WERI-Rb-1 (cell line): ENCODE data around the gene SGCA.

Experiments
- DNase-seq: peaks from one replicate; pipeline ENCODE4 v3.0.0-alpha.2; 2020
- H3K27ac ChIP-seq: fragments of 250-450 bp; sonication (Bioruptor Pico); 2 replicates; pipeline ENCODE4 v1.5.1; 2020; ENCODE audit warnings: mild to moderate bottlenecking, moderate library complexity
- H3K27me3 ChIP-seq: fragments of 250-450 bp; sonication (Bioruptor Pico); 2 replicates; pipeline ENCODE4 v1.5.1; 2021; ENCODE audit warnings: mild to moderate bottlenecking, low read depth, moderate library complexity; ENCODE audit not compliant: insufficient read depth, severe bottlenecking
- H3K36me3 ChIP-seq: fragments of 250-450 bp; sonication (Bioruptor Pico); 2 replicates; pipeline ENCODE4 v1.5.1; 2020; ENCODE audit warnings: mild to moderate bottlenecking, moderate library complexity
- H3K4me3 ChIP-seq: 2 replicates; pipeline ENCODE4 v1.5.1; 2011; ENCODE audit warnings: low read depth, mild to moderate bottlenecking, control low read depth, low read length
- H3K9me3 ChIP-seq: fragments of 250-450 bp; sonication (Bioruptor Pico); 2 replicates; pipeline ENCODE4 v1.5.1; 2021; ENCODE audit warnings: mild to moderate bottlenecking, moderate library complexity; ENCODE audit not compliant: severe bottlenecking
- TF ChIP-seq, protein P1 (sequence below): IDR thresholded peaks from 2 replicates; pipeline ENCODE4 v1.5.1; 2011; ENCODE audit warnings: low read depth, mild to moderate bottlenecking, control low read depth, inconsistent platforms, low read length

Gene SGCA

DNA sequence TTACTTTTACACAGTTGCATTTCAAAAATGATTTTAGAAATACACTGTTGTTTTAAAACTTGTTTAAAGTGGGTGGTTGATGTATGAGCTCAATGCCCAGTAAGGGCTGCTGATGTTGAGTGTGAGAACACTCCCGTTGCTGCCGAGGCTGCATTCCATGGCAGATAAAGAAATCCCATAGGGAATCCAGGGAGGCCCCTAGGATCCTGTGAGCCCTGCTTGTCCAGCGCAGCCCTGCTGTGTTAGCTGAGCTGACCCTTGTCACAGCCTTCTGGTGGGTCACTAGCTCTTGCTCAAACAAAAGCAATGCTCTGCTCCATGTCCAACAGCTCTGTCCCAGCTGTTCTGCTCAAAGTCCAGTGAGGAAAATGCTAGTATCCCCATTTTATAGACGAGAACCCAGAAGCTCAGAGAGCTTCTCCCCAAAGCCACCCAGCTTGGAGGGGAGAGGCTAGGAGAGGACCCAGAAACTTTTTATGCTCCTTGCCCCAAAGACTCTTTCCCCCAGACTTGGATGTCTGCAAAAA is 54.2 kb downstream of the SGCA start:
- no peaks in the 10 kb centered on the region for H3K36me3 ChIP-seq
- H3K27me3 ChIP-seq, result no peaks in the 10 kb centered on the region
- H3K4me3 ChIP-seq, result no peak overlapping the region
- DNase-seq, result no peak
- peaks cover 6% of the 10 kb centered on the region for H3K9me3 ChIP-seq
- H3K27ac ChIP-seq, result no peak overlapping the region
- TF ChIP-seq, protein P1, sequence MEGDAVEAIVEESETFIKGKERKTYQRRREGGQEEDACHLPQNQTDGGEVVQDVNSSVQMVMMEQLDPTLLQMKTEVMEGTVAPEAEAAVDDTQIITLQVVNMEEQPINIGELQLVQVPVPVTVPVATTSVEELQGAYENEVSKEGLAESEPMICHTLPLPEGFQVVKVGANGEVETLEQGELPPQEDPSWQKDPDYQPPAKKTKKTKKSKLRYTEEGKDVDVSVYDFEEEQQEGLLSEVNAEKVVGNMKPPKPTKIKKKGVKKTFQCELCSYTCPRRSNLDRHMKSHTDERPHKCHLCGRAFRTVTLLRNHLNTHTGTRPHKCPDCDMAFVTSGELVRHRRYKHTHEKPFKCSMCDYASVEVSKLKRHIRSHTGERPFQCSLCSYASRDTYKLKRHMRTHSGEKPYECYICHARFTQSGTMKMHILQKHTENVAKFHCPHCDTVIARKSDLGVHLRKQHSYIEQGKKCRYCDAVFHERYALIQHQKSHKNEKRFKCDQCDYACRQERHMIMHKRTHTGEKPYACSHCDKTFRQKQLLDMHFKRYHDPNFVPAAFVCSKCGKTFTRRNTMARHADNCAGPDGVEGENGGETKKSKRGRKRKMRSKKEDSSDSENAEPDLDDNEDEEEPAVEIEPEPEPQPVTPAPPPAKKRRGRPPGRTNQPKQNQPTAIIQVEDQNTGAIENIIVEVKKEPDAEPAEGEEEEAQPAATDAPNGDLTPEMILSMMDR, result no peak

DNA sequence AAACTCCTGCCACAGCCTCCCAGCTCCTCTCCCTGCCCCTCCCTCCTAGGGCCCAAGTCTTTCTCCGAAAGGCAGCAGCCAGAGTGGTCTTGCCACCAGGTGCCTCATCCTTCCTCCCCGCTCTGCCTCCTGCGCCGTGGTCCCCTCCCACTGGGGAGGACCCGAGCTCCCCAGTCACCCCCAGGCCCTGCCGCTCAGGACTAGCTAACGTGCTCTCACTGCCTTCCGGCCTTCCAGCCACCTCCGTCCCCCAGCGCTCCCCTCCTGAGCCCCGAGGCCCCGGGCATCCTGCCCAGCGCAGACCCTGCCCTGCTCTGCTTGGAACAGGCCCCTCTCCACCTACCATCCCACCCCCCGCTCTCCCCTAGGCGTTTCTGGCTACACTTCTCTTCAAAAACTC is 55.0 kb downstream of the SGCA start:
- H3K9me3 ChIP-seq, result peaks cover 13% of the 10 kb centered on the region
- H3K27me3 ChIP-seq, result no peaks in the 10 kb centered on the region
- TF ChIP-seq, protein P1, result no peak
- H3K27ac ChIP-seq, result no peak overlapping the region
- no peaks in the 10 kb centered on the region for H3K36me3 ChIP-seq
- DNase-seq, result no peak
- no peak overlapping the region for H3K4me3 ChIP-seq

DNA sequence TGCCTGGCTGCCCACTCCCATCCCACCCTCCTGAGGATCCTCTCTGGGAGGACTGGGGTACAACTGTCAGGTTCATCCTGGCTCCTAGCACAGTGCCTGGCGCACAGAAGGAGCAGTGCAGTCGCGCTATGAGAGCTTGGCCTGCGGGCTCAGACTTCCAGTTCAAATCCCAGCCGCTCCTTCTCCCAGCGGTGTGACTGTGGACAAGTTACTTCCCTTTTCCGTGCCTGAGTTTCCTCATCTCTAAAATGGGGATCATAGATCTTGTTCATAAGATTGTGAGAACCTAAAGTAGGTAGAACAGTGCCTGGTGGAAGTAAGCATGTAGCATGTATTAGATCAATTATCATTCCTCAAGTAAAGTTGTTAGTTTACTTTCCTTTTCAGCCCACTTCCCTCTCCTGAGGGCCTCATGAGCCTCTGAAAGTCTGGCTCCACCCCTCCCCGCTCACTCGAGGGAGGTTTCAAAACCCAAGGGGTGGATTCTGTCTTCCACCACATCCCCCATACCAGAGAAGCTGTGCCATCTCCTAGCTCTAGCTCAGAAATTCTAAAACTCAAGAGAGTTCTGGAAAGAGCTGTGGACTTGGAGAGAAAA is 55.6 kb downstream of the SGCA start:
- no peak overlapping the region for H3K27ac ChIP-seq
- DNase-seq, result no peak
- H3K9me3 ChIP-seq, result peaks cover 16% of the 10 kb centered on the region
- TF ChIP-seq, protein P1, result no peak
- H3K4me3 ChIP-seq, result no peak overlapping the region
- no peaks in the 10 kb centered on the region for H3K27me3 ChIP-seq
- H3K36me3 ChIP-seq, result no peaks in the 10 kb centered on the region

DNA sequence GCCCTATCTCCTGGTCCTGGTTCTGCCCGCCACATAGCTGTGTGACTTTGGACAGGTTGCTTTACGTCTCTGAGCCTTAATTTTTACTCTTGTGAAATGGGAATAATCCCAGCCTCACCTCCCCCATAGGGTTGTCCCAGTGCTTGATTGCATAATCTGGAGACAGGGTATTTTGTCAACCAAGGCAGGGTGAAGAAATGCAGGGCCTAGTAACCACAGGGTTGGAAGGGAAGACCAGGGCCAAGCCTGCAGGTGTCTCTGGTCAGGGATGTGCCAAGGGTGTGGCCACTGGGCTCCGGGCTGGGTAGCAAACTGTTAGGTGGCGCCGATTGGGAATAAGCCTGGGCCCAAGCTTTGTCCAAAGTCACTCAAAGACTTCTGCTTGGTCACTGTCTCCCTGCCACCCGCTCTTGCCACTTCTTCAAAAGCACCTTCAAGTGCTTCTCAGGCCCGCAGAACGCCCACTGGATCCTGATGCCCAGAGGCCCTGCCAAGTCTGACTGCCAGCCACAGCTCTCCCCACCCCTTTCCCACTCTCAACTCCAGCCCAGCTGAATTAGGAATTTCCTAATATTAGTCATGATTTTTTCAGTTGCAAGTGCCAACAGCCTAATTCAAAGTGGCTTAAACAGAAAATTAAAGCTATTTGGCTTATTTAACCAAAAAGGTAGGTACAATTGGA is 56.2 kb downstream of the SGCA start:
- Histone ChIP-seq H3K9me3 (peaks cover 19% of the 10 kb centered on the region), H3K36me3 (no peaks in the 10 kb centered on the region), H3K4me3 (no peak overlapping the region), H3K27me3 (no peaks in the 10 kb centered on the region), H3K27ac (no peak overlapping the region)
- DNase-seq, result no peak
- TF ChIP-seq, protein P1, result no peak

DNA sequence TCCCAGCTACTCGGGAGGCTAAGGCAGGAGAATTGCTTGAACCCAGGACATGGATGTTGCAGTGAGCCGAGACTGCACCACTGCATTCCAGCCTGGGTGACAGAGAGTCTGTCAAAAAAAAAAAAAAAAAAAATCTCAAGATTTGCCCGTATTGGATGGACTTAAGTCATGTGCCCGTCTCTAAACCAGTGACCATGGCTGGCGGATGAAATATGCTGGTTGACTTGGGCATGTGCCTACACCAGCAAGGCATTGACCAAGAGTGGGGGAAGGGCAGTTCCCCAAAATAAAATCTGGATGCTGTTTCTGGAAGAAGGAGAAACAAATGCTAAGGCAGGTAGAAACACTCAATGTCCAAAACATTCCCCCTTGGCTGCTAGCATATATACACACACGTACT is 57.1 kb downstream of the SGCA start:
- Histone ChIP-seq H3K9me3 (peaks cover 21% of the 10 kb centered on the region), H3K36me3 (no peaks in the 10 kb centered on the region), H3K27ac (no peak overlapping the region), H3K27me3 (no peaks in the 10 kb centered on the region), H3K4me3 (no peak overlapping the region)
- TF ChIP-seq, protein P1, result no peak
- DNase-seq, result no peak
